Small intestine (tissue), 7 donors: ENCODE measurements around the gene CACNA1H. TPM values are rescaled to one million over a fixed set of nuclear protein-coding genes. Genes with fewer than 3 reads are reported as not detected.

Experiments used
- DNase-seq, 2 donors: peaks; one replicate each; pipeline versions ENCODE4 v3.0.0 to v3.0.0-alpha.2; 2013
- FAIRE-seq: peaks from 2 replicates; lab custom pipeline; 2012; peaks lifted over from hg19 to GRCh38; lab: Jason Lieb, UNC
- H3K27ac ChIP-seq, 3 donors: one replicate each; pipeline ENCODE4 v1.5.1; 2013; ENCODE audit warnings: low read length in 2 of 3, mild to moderate bottlenecking in 2 of 3, control low read depth in 1 of 3, inconsistent platforms in 1 of 3, low read depth in 1 of 3, moderate library complexity in 1 of 3
- H3K27me3 ChIP-seq, 3 donors: one replicate each; pipeline ENCODE4 v1.6.1; 2013; ENCODE audit warnings: low read length in 3 of 3, inconsistent platforms in 1 of 3; ENCODE audit not compliant: control insufficient read depth in 3 of 3, insufficient read depth in 3 of 3
- H3K36me3 ChIP-seq, 3 donors: one replicate each; pipeline ENCODE4 v1.6.1; 2013; ENCODE audit warnings: low read length in 3 of 3, inconsistent platforms in 1 of 3, low read depth in 1 of 3, mild to moderate bottlenecking in 1 of 3, moderate library complexity in 1 of 3; ENCODE audit not compliant: control insufficient read depth in 3 of 3, insufficient read depth in 2 of 3
- H3K4me1 ChIP-seq, 3 donors: one replicate each; pipeline ENCODE4 v1.6.1; 2013; ENCODE audit warnings: low read length in 2 of 3, inconsistent platforms in 1 of 3, low read depth in 1 of 3, mild to moderate bottlenecking in 1 of 3, moderate library complexity in 1 of 3; ENCODE audit not compliant: control insufficient read depth in 3 of 3, insufficient read depth in 2 of 3
- H3K4me3 ChIP-seq, 3 donors: one replicate each; pipeline ENCODE4 v1.5.1; 2013; ENCODE audit warnings: low read length in 3 of 3, control low read depth in 1 of 3, inconsistent platforms in 1 of 3, low read depth in 1 of 3, mild to moderate bottlenecking in 1 of 3, moderate library complexity in 1 of 3
- H3K9me3 ChIP-seq, 2 donors: one replicate each; pipeline ENCODE4 v1.6.1; 2013; ENCODE audit warnings: low read depth in 1 of 2, low read length in 1 of 2; ENCODE audit not compliant: control insufficient read depth in 2 of 2, insufficient read depth in 1 of 2
- WGBS, 3 donors: extraction: QIAGEN DNeasy Blood & Tissue Kit; methylation state at CpG; one replicate each; pipeline ENCODE4 v1.1.7; 2013; 5-methylcytosine and 5-hydroxymethylcytosine counted together
- polyA plus RNA-seq, 4 donors: library from polyadenylated mRNA; stranded (reverse) in 3 of 4; unstranded in 1 of 4; fragments of 200-250 nt in 3 of 4; fragments of 120-200 nt in 1 of 4; gene quantifications; one replicate each; pipeline versions ENCODE4 v1.2.1 to v1.2.3, GENCODE V29; 2013
- donor health status: healthy with polysubstance abuse.
- donor health status: control.
- donor health status: control.
- donor health status: Bipolar disorder and iron deficiency.
- donor health status: healthy.

The CACNA1H gene
- polyA plus RNA-seq, 4 donors = 0.22 to 7.0 (median 3.2) TPM

- Histone ChIP-seq H3K27me3 (peaks cover 0 to 3% (median 0%) of the 10 kb centered on the region in 3 donors), H3K27ac (no peak overlapping the region), H3K9me3 (no peaks in the 10 kb centered on the region), H3K4me1 (peaks cover 2 to 14% (median 2%) of the 10 kb centered on the region in 3 donors), H3K4me3 (no peak overlapping the region), H3K36me3 (no peaks in the 10 kb centered on the region)
- FAIRE-seq (no peak), DNase-seq (no peak)
- 30 to 57% (median 49%) methylated on average over 12 to 15 of the region's 15 CpGs for WGBS, 3 donors
Measured at GRCh38 chr16:1132431-1132830, 20.5 kb upstream of the CACNA1H start.

DNA sequence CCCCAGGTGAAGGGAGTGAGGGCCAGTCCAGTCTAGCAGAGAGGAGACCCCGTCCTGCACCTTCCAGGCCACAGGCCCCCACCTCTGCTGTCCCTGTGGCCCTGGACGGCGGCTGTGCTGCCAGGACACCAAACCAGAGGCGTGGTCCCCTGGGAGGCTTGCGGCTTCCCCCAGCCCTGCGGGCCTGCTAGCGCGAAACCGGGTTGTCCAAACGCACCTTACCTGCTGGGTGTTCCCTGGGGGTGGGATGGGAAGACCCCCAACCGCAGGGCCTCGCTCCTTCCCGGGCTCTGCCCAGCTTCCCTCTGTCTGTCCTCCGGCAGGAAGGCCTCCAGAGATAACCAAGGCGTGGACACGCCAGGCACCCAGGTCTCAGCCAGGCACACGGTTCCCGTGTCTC lies 19.6 kb upstream of the CACNA1H start:
- Histone ChIP-seq H3K9me3 (no peaks in the 10 kb centered on the region), H3K4me1 (peaks cover 2 to 14% (median 2%) of the 10 kb centered on the region in 3 donors), H3K4me3 (no peak overlapping the region), H3K27ac (no peak overlapping the region), H3K36me3 (no peaks in the 10 kb centered on the region), H3K27me3 (peaks cover 0 to 3% (median 0%) of the 10 kb centered on the region in 3 donors)
- WGBS, 3 donors = 67 to 77% (median 68%) methylated on average over 18 of the region's 18 CpGs
- DNase-seq = no peak
- no peak for FAIRE-seq

DNA sequence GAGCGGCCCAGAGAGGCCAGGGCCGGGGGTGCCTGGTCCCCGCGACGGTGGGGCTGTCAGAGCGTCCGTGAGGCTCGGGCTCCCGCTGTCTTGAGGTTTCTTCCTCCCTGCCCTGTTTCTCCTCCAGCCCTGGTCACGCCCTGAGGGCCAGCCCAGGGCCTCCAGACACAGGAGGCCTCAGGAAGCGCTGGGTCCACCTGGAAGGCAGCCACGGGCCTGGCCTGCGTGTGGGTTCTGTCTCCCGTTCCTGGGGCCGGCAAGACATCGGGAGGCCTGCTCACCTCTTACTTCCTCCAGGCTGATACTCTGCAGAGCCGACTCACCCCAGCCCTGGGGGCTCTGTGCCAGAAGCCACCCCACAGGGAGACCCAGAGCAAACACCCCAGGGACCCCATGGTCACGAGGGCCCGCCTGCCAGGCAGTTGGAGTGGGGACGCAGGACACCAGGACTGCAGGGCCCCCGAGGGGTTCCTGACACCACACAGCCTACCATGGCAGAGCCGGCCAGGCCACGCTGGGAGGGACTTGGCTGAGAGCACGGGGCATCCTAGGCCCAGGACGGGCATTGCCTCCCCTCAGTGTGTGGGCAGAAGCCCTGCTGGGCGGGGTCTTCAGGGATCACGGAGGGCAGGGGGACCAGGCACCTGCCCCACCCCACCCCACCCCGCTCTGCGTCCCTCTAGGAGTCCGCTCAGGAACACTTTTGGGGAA lies 18.9 kb upstream of the CACNA1H start:
- Histone ChIP-seq H3K27ac (no peak overlapping the region), H3K27me3 (peaks cover 0 to 3% (median 0%) of the 10 kb centered on the region in 3 donors), H3K9me3 (no peaks in the 10 kb centered on the region), H3K4me1 (peaks cover 2 to 14% (median 2%) of the 10 kb centered on the region in 3 donors), H3K36me3 (no peaks in the 10 kb centered on the region), H3K4me3 (no peak overlapping the region)
- WGBS, 3 donors = 32 to 53% (median 43%) methylated on average over 23 to 30 of the region's 30 CpGs
- FAIRE-seq = no peak
- no peak for DNase-seq

DNA sequence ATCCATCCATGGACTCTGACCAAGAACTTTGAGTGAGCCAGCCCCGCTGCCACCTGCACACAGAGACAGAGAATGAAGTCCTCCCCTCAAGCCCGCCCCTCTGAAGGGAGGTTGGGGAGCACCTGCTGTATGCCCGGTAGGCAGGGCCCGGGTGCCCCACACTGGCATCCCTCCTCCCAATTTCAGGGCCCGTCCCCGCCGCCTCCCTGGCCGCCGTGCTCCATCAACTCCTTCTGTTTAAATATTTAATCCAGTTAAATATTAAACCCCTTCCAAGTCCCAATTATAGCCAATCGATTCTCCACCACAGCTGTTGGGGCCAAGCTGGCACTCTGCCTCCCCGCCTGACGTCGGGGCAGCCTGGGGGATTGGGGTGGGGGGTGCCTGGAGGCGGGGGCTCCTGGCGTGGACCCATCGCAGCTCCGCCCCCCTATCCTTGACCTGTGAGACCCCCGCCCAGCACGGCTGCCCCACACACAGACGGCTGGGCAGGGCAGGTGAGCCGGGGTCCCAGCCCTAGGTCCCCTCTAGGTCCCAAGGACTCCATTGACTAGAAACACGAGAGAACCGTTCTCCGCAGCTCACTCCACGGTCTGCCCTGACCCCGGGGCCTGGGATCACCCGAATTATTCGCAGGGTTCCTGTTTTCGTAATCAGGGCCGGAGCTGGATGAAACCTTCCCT lies 18.0 kb upstream of the CACNA1H start:
- no peaks in the 10 kb centered on the region for H3K9me3 ChIP-seq
- DNase-seq = peak; percentile 21 to 55
- peaks cover 2 to 14% (median 2%) of the 10 kb centered on the region in 3 donors for H3K4me1 ChIP-seq
- H3K27ac ChIP-seq = peak overlapping the region in 1 of 3 donors; percentile 23
- no peaks in the 10 kb centered on the region for H3K36me3 ChIP-seq
- FAIRE-seq = no peak
- H3K27me3 ChIP-seq = peaks cover 0 to 3% (median 0%) of the 10 kb centered on the region in 3 donors
- 11 to 55% (median 32%) methylated on average over 30 of the region's 30 CpGs for WGBS, 3 donors
- H3K4me3 ChIP-seq = no peak overlapping the region

DNA sequence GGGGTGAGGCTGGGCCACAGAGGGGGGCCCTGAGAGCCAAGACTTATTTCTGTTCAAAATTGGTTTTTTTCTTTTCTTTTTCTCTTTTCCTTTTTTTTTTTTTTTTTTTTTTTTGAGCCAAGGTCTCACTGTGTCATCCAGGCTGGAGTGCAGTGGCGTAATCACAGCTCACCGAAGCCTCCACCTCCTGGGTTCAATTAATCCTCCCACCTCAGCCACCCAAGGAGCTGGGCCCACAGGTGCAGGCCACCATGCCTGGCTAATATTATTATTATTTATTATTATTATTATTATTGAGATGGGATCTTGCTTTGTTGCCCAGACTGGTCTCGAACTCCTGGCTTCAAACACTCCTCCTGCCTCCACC lies 17.5 kb upstream of the CACNA1H start:
- WGBS, 3 donors = 33 to 73% (median 37%) methylated on average over 3 of the region's 3 CpGs
- Histone ChIP-seq H3K4me3 (no peak overlapping the region), H3K9me3 (no peaks in the 10 kb centered on the region), H3K27me3 (peaks cover 0 to 3% (median 0%) of the 10 kb centered on the region in 3 donors), H3K27ac (peak overlapping the region in 1 of 3 donors; percentile 23), H3K4me1 (peaks cover 2 to 14% (median 2%) of the 10 kb centered on the region in 3 donors), H3K36me3 (no peaks in the 10 kb centered on the region)
- DNase-seq (no peak), FAIRE-seq (no peak)

DNA sequence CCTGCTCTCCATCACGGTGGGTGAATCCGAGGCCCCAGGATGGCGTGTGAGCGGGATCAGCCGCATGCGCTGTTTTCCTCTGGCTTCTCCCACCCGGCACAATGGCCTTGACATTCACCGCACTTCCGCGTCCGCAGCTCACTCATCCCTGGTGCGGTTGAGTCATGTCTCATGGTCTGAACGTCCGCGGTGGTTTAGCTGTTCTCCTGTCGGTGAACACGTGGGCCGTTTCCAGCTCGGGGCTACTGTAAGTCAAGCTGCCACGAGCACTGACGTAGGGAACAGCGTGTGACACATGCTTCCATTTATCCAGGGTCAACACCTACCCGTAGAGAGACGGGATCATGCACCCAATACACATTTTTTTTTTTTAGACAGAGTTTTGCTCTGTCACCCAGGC lies 15.3 kb upstream of the CACNA1H start:
- WGBS, 3 donors = 87 to 90% (median 89%) methylated on average over 24 of the region's 24 CpGs
- no peak overlapping the region for H3K4me3 ChIP-seq
- peaks cover 0 to 3% (median 0%) of the 10 kb centered on the region in 3 donors for H3K27me3 ChIP-seq
- no peaks in the 10 kb centered on the region for H3K9me3 ChIP-seq
- no peak for DNase-seq
- H3K36me3 ChIP-seq = no peaks in the 10 kb centered on the region
- peaks cover 2 to 14% (median 2%) of the 10 kb centered on the region in 3 donors for H3K4me1 ChIP-seq
- no peak for FAIRE-seq
- H3K27ac ChIP-seq = no peak overlapping the region

DNA sequence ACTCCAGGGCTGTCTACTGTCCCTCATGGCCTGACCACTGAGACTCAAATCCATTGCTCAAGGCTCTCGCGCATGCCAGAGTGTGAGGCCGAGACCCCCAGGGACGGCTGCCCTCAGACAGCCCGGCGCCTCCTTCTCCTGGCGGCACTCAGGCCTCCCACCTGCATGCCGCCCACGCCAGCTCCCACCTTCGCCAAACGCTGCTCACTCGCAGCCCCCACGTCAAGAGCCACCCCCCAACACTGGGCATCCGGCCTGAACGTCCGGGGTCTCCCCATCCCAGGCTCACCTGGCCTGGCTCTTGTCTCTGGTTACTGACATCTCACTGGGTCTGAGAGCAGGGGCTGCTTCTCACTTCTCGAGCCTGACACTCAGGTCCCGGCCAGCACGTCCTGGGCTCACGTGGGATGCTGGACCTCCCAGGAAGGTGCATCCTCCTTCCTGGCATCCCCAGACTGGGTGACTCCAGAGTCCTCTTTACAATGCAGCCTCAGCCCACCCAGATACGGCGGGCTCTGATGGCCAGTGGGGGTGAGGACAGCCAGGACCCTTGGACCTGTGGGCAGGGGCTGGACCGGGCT lies 12.2 kb upstream of the CACNA1H start:
- Histone ChIP-seq H3K27me3 (peaks cover 0 to 3% (median 0%) of the 10 kb centered on the region in 3 donors), H3K4me1 (peaks cover 0 to 2% (median 0%) of the 10 kb centered on the region in 3 donors), H3K9me3 (no peaks in the 10 kb centered on the region), H3K4me3 (no peak overlapping the region), H3K36me3 (no peaks in the 10 kb centered on the region), H3K27ac (no peak overlapping the region)
- DNase-seq (no peak), FAIRE-seq (no peak)
- 80 to 83% (median 81%) methylated on average over 22 to 23 of the region's 23 CpGs for WGBS, 3 donors

DNA sequence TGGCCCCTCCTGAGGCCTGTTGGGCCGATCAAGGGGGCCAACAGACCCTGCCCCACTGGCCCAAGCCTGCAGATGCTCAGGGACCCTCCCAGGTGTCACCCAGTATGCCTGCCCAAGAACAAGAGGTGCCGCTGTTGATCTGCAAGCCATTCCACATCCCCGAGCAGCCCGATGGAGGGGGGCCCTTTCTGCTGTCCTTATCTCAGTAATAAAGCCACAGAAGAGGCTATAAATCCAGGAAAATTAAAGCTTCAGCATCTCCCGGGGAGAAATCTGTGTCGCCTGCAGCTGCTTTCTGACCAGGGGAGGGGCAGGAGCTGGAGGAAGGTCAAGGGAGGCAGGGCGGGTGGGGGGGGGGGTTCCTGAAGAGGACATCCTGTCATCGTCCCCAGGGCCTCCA lies 11.7 kb upstream of the CACNA1H start:
- FAIRE-seq (no peak), DNase-seq (no peak)
- Histone ChIP-seq H3K4me3 (no peak overlapping the region), H3K4me1 (no peaks in the 10 kb centered on the region), H3K9me3 (no peaks in the 10 kb centered on the region), H3K36me3 (no peaks in the 10 kb centered on the region), H3K27ac (no peak overlapping the region), H3K27me3 (peaks cover 0 to under 1% (median 0%) of the 10 kb centered on the region in 3 donors)
- 19 to 47% (median 25%) methylated on average over 6 to 8 of the region's 8 CpGs for WGBS, 3 donors
